H1 (cell line): ENCODE results near the gene DOC2A. TPM values are rescaled to one million over a fixed set of nuclear protein-coding genes. Genes with fewer than 3 reads are reported as not detected.
A peak's percentile ranks its signal among the peaks of the same experiment; 100 is the strongest.

Experiments used
- CTCF ChIA-PET: fragments of 300-600 bp; sonication (Branson Sonifier 250); formaldehyde crosslinking; loops from one replicate; lab custom pipeline; 2021; ENCODE audit not compliant: partially characterized antibody; lab: Charles Lee
- POLR2A ChIA-PET: fragments of 300-600 bp; sonication (Branson Sonifier 250); formaldehyde crosslinking; loops from one replicate; lab custom pipeline; 2021; ENCODE audit warnings: inconsistent platforms; ENCODE audit not compliant: partially characterized antibody; lab: Charles Lee
- DNase-seq, 2 experiments: peaks; one replicate each; pipeline versions ENCODE4 v3.0.0 to v3.0.0-alpha.2; 2010 to 2022; ENCODE audit warnings: low spot score in 2 of 2, low read depth in 1 of 2, mixed read lengths in 1 of 2
- FAIRE-seq: peaks from 2 replicates; lab custom pipeline; 2011; peaks lifted over from hg19 to GRCh38; lab: Jason Lieb, UNC
- H2AFZ ChIP-seq: 2 replicates; pipeline ENCODE4 v1.8.1; 2012; ENCODE audit warnings: low read length, inconsistent platforms
- H2AK5ac ChIP-seq: 2 replicates; pipeline ENCODE4 v1.6.1; 2013; ENCODE audit warnings: low read depth, low read length
- H2BK120ac ChIP-seq: replicated peaks from 2 replicates; pipeline ENCODE3; 2013; ENCODE audit warnings: low read depth, low read length, inconsistent platforms
- H2BK12ac ChIP-seq: 2 replicates; pipeline ENCODE4 v1.6.1; 2013; ENCODE audit warnings: low read depth, low read length
- H2BK15ac ChIP-seq: 2 replicates; pipeline ENCODE4 v1.6.1; 2013; ENCODE audit warnings: low read length
- H2BK20ac ChIP-seq: 2 replicates; pipeline ENCODE4 v1.6.1; 2013; ENCODE audit warnings: low read length
- H2BK5ac ChIP-seq: 2 replicates; pipeline ENCODE4 v1.6.1; 2013; ENCODE audit warnings: low read depth, low read length
- H3K14ac ChIP-seq: 2 replicates; pipeline ENCODE4 v1.6.1; 2013; ENCODE audit warnings: inconsistent platforms; ENCODE audit not compliant: insufficient read length
- H3K18ac ChIP-seq: 2 replicates; pipeline ENCODE4 v1.6.1; 2013; ENCODE audit warnings: low read length; ENCODE audit errors: extremely low read depth
- H3K23ac ChIP-seq: 2 replicates; pipeline ENCODE4 v1.6.1; 2013; ENCODE audit warnings: inconsistent platforms; ENCODE audit not compliant: insufficient read length
- H3K23me2 ChIP-seq: 2 replicates; pipeline ENCODE4 v1.6.1; 2013; ENCODE audit warnings: low read depth, low read length
- H3K27ac ChIP-seq: 2 replicates; pipeline ENCODE4 v1.6.1; 2011; ENCODE audit warnings: low read depth, low read length, inconsistent platforms
- H3K27me3 ChIP-seq, 4 experiments: replicated peaks in 1 of 4; 1 replicate in 1 of 4; 2 replicates in 3 of 4; pipeline versions ENCODE4 v1.6.1 to v1.8.1; 2011 to 2013; ENCODE audit warnings: low read length in 3 of 4, mild to moderate bottlenecking in 3 of 4, inconsistent platforms in 2 of 4, mixed read lengths in 2 of 4, moderate library complexity in 1 of 4; ENCODE audit not compliant: control insufficient read depth in 3 of 4, insufficient read depth in 3 of 4; ENCODE audit errors: extremely low read depth in 1 of 4
- H3K36me3 ChIP-seq, 4 experiments: 2 replicates each; pipeline versions ENCODE4 v1.6.1 to v1.8.1; 2011 to 2013; ENCODE audit warnings: mild to moderate bottlenecking in 4 of 4, low read length in 3 of 4, moderate library complexity in 2 of 4, control low read depth in 1 of 4, inconsistent platforms in 1 of 4; ENCODE audit not compliant: insufficient read depth in 4 of 4, control insufficient read depth in 2 of 4
- H3K4ac ChIP-seq: replicated peaks from 2 replicates; pipeline ENCODE3; 2013; ENCODE audit warnings: low read length, low read depth, mixed read lengths, inconsistent platforms; ENCODE audit not compliant: insufficient read length
- H3K4me1 ChIP-seq, 4 experiments: replicated peaks in 1 of 4; 1 replicate in 1 of 4; 2 replicates in 3 of 4; pipeline versions ENCODE4 v1.6.1 to v1.8.1; 2011 to 2013; ENCODE audit warnings: low read length in 3 of 4, inconsistent platforms in 2 of 4, mixed read lengths in 1 of 4; ENCODE audit not compliant: insufficient read depth in 4 of 4, control insufficient read depth in 3 of 4
- H3K4me2 ChIP-seq, 2 experiments: 2 replicates each; pipeline versions ENCODE4 v1.6.1 to v1.8.1; 2011 to 2013; ENCODE audit warnings: low read depth in 2 of 2, low read length in 2 of 2, control low read depth in 1 of 2, inconsistent platforms in 1 of 2, mild to moderate bottlenecking in 1 of 2; ENCODE audit not compliant: insufficient read depth in 1 of 2
- H3K4me3 ChIP-seq, 4 experiments: fragments of 200-600, 300-600 bp in 1 of 4; sonication (generic), shearing (Covaris generic), sonication (Bioruptor Twin) in 1 of 4; 2 replicates each; pipeline versions ENCODE4 v1.5.1 to v1.8.1; 2011 to 2016; ENCODE audit warnings: low read length in 4 of 4, low read depth in 3 of 4, control low read depth in 2 of 4, inconsistent platforms in 2 of 4, mild to moderate bottlenecking in 2 of 4, mixed read lengths in 1 of 4, moderate library complexity in 1 of 4; ENCODE audit not compliant: insufficient read depth in 2 of 4; ENCODE audit errors: extremely low read depth in 1 of 4
- H3K56ac ChIP-seq: replicated peaks from 2 replicates; pipeline ENCODE3; 2013; ENCODE audit warnings: low read depth, mild to moderate bottlenecking, mixed read lengths, low read length, inconsistent platforms; ENCODE audit not compliant: insufficient read length
- H3K79me1 ChIP-seq: 2 replicates; pipeline ENCODE4 v1.6.1; 2013; ENCODE audit warnings: low read depth, low read length, control low read depth
- H3K79me2 ChIP-seq, 2 experiments: 2 replicates each; pipeline versions ENCODE4 v1.6.1 to v1.8.1; 2012 to 2013; ENCODE audit warnings: low read length in 2 of 2, mild to moderate bottlenecking in 2 of 2, inconsistent platforms in 1 of 2; ENCODE audit not compliant: insufficient read depth in 2 of 2, control insufficient read depth in 1 of 2
- H3K9ac ChIP-seq, 4 experiments: replicated peaks in 1 of 4; 1 replicate in 1 of 4; 2 replicates in 3 of 4; pipeline versions ENCODE4 v1.6.1 to v1.8.1; 2011 to 2013; ENCODE audit warnings: low read depth in 3 of 4, low read length in 3 of 4, control low read depth in 2 of 4, mild to moderate bottlenecking in 2 of 4, moderate library complexity in 2 of 4, inconsistent platforms in 1 of 4; ENCODE audit errors: extremely low read depth in 1 of 4
- H3K9me3 ChIP-seq, 2 experiments: 2 replicates each; pipeline versions ENCODE4 v1.6.1 to v1.8.1; 2012 to 2013; ENCODE audit warnings: mild to moderate bottlenecking in 2 of 2, moderate library complexity in 2 of 2, control low read depth in 1 of 2, inconsistent platforms in 1 of 2, low read depth in 1 of 2, low read length in 1 of 2, mixed read lengths in 1 of 2; ENCODE audit not compliant: insufficient read depth in 2 of 2
- H4K20me1 ChIP-seq, 2 experiments: replicated peaks in 1 of 2; 2 replicates each; pipeline versions ENCODE3 to v1.8.1; 2011 to 2013; ENCODE audit warnings: inconsistent platforms in 2 of 2, low read length in 2 of 2, mild to moderate bottlenecking in 1 of 2; ENCODE audit not compliant: insufficient read depth in 2 of 2, control insufficient read depth in 1 of 2
- H4K5ac ChIP-seq: 2 replicates; pipeline ENCODE4 v1.6.1; 2013; ENCODE audit warnings: low read length, low read depth, mixed read lengths, inconsistent platforms; ENCODE audit not compliant: insufficient read length
- H4K8ac ChIP-seq: 2 replicates; pipeline ENCODE4 v1.8.0; 2013; ENCODE audit warnings: mild to moderate bottlenecking, moderate library complexity, low read length, inconsistent platforms; ENCODE audit not compliant: insufficient read depth; ENCODE audit errors: extremely low read depth
- H4K91ac ChIP-seq: replicated peaks from 2 replicates; pipeline ENCODE3; 2013; ENCODE audit warnings: low read length, mixed read lengths, inconsistent platforms; ENCODE audit not compliant: insufficient read length
- ATF3 ChIP-seq: IDR thresholded peaks from 2 replicates; pipeline ENCODE4 v1.6.1; 2011; ENCODE audit warnings: low read depth, mild to moderate bottlenecking, low read length; ENCODE audit not compliant: insufficient read depth
- BCL11A ChIP-seq, 2 experiments: IDR thresholded peaks; one replicate each; pipeline ENCODE4 v1.6.1; 2011; ENCODE audit warnings: low read depth in 2 of 2, low read length in 2 of 2, mild to moderate bottlenecking in 2 of 2
- EP300 ChIP-seq, 2 experiments: IDR thresholded peaks; 1 replicate in 1 of 2; 2 replicates in 1 of 2; pipeline ENCODE4 v1.6.1; 2011 to 2012; ENCODE audit warnings: low read depth in 2 of 2, low read length in 2 of 2, mild to moderate bottlenecking in 2 of 2, borderline replicate concordance in 1 of 2, inconsistent platforms in 1 of 2, moderate library complexity in 1 of 2
- HDAC2 ChIP-seq, 2 experiments: fragments of 300-600 bp in 1 of 2; sonication (generic) in 1 of 2; IDR thresholded peaks; 2 replicates each; pipeline ENCODE4 v1.6.1; 2011 to 2012; ENCODE audit warnings: low read depth in 2 of 2, low read length in 2 of 2, mild to moderate bottlenecking in 2 of 2, moderate library complexity in 2 of 2, borderline replicate concordance in 1 of 2, inconsistent platforms in 1 of 2
- JUN ChIP-seq: IDR thresholded peaks from 2 replicates; pipeline ENCODE4 v1.6.1; 2011; ENCODE audit warnings: low read depth, mild to moderate bottlenecking, improper control_type of control experiment, low read length
- MAFK ChIP-seq: IDR thresholded peaks from 2 replicates; pipeline ENCODE4 v1.6.1; 2012; ENCODE audit warnings: low read depth, mild to moderate bottlenecking, improper control_type of control experiment, low read length
- PHF8 ChIP-seq: fragments of 200-600 bp; sonication (generic); conservative IDR thresholded peaks from 2 replicates; pipeline ENCODE4 v1.7.1; 2012; ENCODE audit warnings: low read depth, mild to moderate bottlenecking, inconsistent platforms, low read length, moderate library complexity
- RAD21 ChIP-seq, 2 experiments: IDR thresholded peaks in 1 of 2; conservative IDR thresholded peaks in 1 of 2; 2 replicates each; pipeline ENCODE4 v1.6.1; 2011; ENCODE audit warnings: low read depth in 2 of 2, low read length in 2 of 2, improper control_type of control experiment in 1 of 2, inconsistent platforms in 1 of 2, mild to moderate bottlenecking in 1 of 2, moderate library complexity in 1 of 2
- SP1 ChIP-seq: IDR thresholded peaks from 2 replicates; pipeline ENCODE4 v1.6.1; 2011; ENCODE audit warnings: low read depth, low read length
- SUZ12 ChIP-seq: fragments of 200-600 bp; sonication (generic); IDR thresholded peaks from 2 replicates; pipeline ENCODE4 v1.6.1; 2012; ENCODE audit warnings: mild to moderate bottlenecking, inconsistent platforms, low read length, moderate library complexity, mixed read lengths
- TBP ChIP-seq: IDR thresholded peaks from 2 replicates; pipeline ENCODE4 v1.6.1; 2011; ENCODE audit warnings: low read depth, low read length, improper control_type of control experiment
- WGBS, 2 experiments: shearing (Covaris generic) in 1 of 2; methylation state at CpG; one replicate each; pipeline versions ENCODE4 v1.1.6 to v1.1.7; 2013 to 2015; ENCODE audit warnings: low lambda C conversion rate in 2 of 2, mixed read lengths in 2 of 2, inconsistent platforms in 1 of 2, low coverage in 1 of 2, missing lambda C conversion rate in 1 of 2; ENCODE audit not compliant: insufficient replicate concordance in 2 of 2, insufficient coverage in 1 of 2, insufficient read length in 1 of 2; ENCODE audit errors: extremely low coverage in 1 of 2, missing lambda C conversion rate in 1 of 2; 5-methylcytosine and 5-hydroxymethylcytosine counted together
- polyA plus RNA-seq, 7 experiments: library from polyadenylated mRNA; depleted of rRNA in 3 of 7; stranded (reverse) in 5 of 7; unstranded in 2 of 7; fragments of >200 nt in 5 of 7; fragments of 200-250 nt in 2 of 7; gene quantifications; 1 replicate in 5 of 7; 2 replicates in 1 of 7; 4 replicates in 1 of 7; pipeline versions ENCODE4 v1.2.1 to v1.2.3, GENCODE V29; 2011 to 2013; ENCODE audit warnings: missing spikeins in 2 of 7, mixed read lengths in 2 of 7
- total RNA-seq: library from RNA; stranded (reverse); fragmentation: NEBNext Ultra II Directional; extraction: Animal tissue kit (Norgen Biotek cat#: 25700); gene quantifications from 2 replicates; pipeline ENCODE4 v1.2.1, GENCODE V29; 2021

Gene DOC2A
- total and polyA plus RNA-seq, 2 of the 8 experiments (the other 6 are each of a cell fraction or from before 2014, with no cell fraction given): 13.9 to 20.7 TPM

DNA sequence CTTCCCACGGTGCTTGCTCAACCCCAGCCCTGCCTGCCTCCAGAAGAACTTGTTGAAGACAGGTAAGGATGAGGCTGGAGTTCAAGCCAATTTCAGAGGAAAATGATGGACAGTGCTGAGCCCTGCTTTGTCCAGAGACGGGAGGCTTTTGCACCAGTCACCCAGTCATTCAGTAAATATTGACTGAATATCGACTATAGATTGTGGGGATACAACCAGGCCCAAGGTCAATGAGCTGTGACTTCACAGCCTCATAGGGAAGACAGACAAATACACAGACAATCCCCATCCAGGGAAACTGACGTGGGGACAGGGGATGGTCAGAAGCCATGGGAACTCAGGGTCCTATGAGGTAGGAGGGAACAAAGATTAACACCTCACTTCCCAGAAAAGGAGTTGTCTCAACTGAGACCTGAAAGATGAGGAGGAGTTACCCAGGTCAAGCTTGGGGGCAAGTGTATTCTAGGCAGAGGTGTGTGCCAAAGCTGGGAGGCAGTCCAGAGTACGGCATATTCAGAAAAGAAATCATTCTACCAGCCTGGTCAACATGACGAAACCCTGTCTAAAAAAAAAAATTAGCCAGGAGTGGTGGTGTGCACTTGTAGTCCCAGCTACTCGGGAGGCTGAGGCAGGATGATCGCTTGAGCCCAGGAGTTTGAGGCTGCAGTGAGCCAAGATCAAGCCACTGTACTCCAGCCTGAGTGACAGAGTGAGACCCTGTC is 5.9 kb upstream of the DOC2A start:
- Histone ChIP-seq H3K9ac (peak overlapping the region in 1 of 4 experiments; percentile 13; a peak in 2 of 7 replicates), H3K79me1 (no peaks in the 10 kb centered on the region), H3K36me3 (no peaks in the 10 kb centered on the region), H3K4me3 (no peak overlapping the region), H4K5ac (no peak overlapping the region), H3K9me3 (no peaks in the 10 kb centered on the region), H3K23ac (no peak overlapping the region), H4K8ac (no peak overlapping the region), H2BK5ac (no peak overlapping the region), H2BK120ac (no peak overlapping the region), H3K27ac (no peak overlapping the region), H2AK5ac (no peak overlapping the region), H3K18ac (no peak overlapping the region), H2BK15ac (no peak overlapping the region), H3K4me1 (peaks cover 0 to 5% (median 4%) of the 10 kb centered on the region in 4 experiments; a peak in 3 of 7 replicates), H3K79me2 (no peaks in the 10 kb centered on the region), H3K27me3 (peaks cover 0 to 7% (median 3%) of the 10 kb centered on the region in 4 experiments; a peak in 3 of 7 replicates), H4K91ac (no peak overlapping the region), H4K20me1 (no peaks in the 10 kb centered on the region), H3K23me2 (peaks cover 7% of the 10 kb centered on the region), H3K14ac (no peak overlapping the region), H3K56ac (no peak overlapping the region), H2AFZ (no peak overlapping the region), H3K4ac (no peak overlapping the region), H2BK12ac (no peak overlapping the region), H2BK20ac (no peak overlapping the region), H3K4me2 (no peak overlapping the region)
- CTCF ChIA-PET: interaction anchor here (1.8 to 2.1 kb wide), 2 partner anchors 8 to 15 kb away, joined by 6 to 11 read pairs; no protein-coding TSS in a partner anchor
- DNase-seq (no peak), FAIRE-seq (no peak)
- WGBS, 2 experiments: 89% methylated on average over 8 of the region's 8 CpGs; no CpG with 5 or more reads in 1 of the 2 experiments
- POLR2A ChIA-PET: no interaction called here
- TF ChIP-seq RAD21 (IDR thresholded peaks at IDR 0.05 in 1 of 2, conservative IDR thresholded peaks at IDR 0.05 in 1 of 2; ENCODE audit: low read depth in 2 of 2, low read length in 2 of 2) (no peak), BCL11A (IDR thresholded peaks at IDR 0.05; ENCODE audit: low read depth in 2 of 2, low read length in 2 of 2) (no peak), SP1 (no peak), SUZ12 (no peak), TBP (no peak), PHF8 (no peak), EP300 (IDR thresholded peaks at IDR 0.05; ENCODE audit: borderline replicate concordance in 1 of 2, low read depth in 2 of 2, low read length in 2 of 2) (no peak), HDAC2 (IDR thresholded peaks at IDR 0.05; ENCODE audit: borderline replicate concordance in 1 of 2, low read depth in 2 of 2, low read length in 2 of 2) (no peak), JUN (no peak), ATF3 (no peak), MAFK (no peak)
